ENCODE measurements around the gene AIG1.
A peak's percentile ranks its signal among the peaks of the same experiment; 100 is the strongest.
"Not testable (repeated sequence)": the region's sequence is repeated elsewhere in the genome, so short reads cannot be mapped to it uniquely, and the experiment has no call there.

AIG1 gene, protein sequence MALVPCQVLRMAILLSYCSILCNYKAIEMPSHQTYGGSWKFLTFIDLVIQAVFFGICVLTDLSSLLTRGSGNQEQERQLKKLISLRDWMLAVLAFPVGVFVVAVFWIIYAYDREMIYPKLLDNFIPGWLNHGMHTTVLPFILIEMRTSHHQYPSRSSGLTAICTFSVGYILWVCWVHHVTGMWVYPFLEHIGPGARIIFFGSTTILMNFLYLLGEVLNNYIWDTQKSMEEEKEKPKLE

DNA sequence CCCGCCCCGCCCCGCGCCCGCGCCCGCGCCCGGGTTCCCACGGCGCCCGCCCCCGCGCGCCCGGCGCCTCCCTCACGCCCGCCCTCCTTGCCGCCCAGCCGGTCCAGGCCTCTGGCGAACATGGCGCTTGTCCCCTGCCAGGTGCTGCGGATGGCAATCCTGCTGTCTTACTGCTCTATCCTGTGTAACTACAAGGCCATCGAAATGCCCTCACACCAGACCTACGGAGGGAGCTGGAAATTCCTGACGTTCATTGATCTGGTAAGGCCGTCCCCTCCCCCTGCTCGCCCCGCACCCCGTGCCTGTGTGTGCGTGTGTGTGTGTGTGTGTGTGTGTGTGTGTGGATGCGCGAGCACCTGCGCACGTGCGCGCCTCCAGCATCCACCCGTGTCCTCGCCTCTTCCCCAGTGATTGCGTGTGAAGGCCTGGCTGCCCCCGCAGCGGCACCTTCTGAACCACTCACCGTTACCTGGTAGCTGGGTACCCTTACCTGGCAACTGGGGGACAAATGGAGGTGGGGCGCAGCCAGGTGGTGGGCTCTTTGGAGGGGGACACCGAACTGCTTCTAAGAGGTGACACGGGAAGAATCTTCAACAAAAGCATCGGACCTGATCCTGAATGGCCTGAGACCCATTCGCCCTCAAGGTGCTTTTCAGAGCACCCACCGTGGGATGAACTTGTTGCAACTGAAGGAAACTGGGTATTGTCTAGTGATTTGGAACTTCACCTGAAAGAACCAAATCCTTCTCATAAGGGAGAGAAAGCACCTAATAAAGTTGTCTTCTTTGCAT lies at the start of gene AIG1:
AIG1 (plus strand) TSS at position 84 of the 791 bp plus-strand sequence; CDS start at position 121, 37 bp downstream.
- DNase-seq = peak; percentile 54

DNA sequence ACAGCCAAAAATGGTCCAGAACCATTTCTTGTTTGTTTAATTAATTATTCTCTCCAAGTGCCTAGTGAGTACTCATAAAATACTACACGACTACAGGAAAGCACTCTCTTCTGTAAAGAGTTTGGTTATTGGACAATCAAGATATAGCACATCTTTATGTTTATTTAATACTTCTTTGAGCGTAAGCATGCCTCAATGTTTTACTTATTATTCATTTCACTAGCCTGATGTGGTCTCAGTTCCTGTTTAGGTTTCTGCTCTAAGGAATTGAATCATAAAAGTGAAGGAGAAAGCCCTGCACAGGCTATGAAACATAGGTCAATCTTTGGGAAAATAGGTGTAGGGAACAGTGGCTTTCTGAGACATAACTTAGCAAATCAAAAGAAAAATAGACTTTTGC lies 45.9 kb upstream of the AIG1 start:
- DNase-seq = no peak

DNA sequence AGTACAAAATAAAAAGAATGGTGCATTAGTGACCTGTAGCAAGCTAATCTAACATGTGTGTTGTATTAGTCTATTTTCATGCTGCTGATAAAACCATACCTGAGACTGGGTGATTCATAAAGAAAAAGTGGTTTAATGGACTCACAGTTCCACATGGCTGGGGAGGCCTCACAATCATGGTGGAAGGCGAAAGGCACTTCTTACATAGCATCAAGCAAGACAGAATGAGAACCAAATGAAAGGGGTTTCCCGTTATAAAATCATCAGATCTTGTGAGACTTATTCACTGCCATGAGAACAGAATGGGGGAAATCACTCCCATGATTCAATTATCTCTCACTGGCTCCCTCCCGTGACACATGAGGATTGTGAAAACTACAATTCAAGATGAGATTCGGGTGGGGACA lies 45.4 kb upstream of the AIG1 start:
- DNase-seq = no peak

DNA sequence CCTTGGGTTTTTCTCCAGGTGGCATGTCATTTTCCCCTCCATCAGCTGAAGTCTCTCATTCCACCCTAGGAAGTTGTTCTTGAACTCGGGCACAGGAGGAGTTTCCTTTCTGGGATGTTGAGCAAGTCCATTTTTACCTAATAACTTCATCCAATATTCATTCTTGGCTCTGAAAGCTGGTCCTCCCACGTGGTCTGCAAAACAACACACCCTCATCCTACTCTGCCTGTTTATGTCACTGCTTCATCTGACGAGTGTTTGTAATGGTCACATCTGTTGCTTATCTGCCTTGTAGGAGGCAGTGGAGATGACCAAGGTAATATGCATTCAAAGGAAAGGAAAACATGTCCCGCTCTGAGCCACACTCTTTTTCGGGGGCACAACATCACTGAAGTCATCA lies 41.7 kb upstream of the AIG1 start:
- DNase-seq = no peak

DNA sequence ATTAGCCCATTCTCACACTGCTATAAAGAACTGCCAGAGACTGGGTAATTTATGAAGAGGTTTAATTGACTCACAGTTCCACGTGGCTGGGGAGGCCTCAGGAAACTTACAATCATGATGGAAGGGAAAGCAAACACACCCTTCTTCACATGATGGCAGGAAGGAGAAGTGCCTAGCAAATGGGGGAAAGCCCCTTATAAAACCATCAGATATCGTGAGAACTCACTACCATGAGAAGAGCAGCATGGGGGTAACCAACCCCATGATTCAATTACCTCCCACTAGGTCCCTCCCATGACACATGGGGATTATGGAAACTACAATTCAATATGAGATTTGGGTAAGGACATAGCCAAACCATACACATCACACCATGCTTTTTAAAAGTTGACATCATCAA lies 39.8 kb upstream of the AIG1 start:
- DNase-seq = not testable (repeated sequence)

DNA sequence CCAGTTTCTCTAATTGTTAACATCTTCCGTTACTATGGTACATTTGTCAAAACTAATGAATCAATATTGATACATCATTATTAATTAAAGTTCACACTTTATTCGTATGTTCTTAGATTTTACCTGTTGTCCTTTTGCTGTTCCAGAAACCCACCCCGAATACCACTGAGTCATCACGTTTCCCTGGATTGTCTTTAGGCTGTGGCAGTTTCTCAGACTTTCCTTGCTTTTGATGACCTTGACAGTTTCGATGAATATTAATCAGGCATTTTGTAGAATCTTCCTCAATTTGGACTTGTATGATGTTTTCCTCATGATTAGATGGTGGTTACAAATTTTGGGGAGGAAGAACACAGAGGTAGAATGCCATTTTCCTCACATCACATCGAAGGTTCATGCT lies 39.1 kb upstream of the AIG1 start:
- DNase-seq = no peak

DNA sequence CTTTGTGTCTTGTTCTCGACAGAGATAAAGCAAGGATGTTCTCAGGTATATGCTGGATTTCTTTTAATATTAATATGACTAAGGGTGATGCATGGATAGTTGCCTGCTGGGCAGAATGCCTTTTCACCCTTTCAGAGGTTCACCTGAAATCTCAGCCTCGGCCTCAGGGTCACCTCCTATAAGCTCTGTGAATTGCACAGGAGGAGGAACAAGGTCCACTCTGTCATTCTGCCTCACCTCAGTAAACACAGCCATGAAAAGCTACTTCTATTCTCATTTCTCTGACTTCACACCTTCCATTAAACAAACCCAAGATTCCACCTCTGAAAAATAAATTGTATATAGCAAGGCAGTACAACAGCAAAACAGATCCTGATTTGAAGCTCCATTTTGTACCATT lies 38.1 kb upstream of the AIG1 start:
- DNase-seq = no peak

DNA sequence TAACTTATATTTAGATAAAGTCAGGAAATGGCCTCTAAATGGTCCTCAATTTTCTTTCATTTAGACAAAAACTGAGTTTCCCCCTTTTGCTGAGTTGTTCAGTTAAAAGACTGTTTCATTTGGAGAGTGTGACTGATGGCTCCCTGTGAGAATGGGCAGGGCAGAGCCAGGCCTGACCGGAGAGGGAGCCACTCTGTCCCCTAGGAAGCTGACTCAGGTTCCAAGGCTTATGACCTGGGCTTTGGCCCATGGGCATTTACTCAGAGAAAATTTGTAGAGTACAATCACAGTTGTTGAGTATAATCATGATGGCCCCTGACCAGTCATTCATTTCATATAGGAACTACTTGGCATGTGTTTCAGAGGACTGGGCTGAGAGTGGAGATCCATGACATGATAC lies 37.0 kb upstream of the AIG1 start:
- DNase-seq = no peak

DNA sequence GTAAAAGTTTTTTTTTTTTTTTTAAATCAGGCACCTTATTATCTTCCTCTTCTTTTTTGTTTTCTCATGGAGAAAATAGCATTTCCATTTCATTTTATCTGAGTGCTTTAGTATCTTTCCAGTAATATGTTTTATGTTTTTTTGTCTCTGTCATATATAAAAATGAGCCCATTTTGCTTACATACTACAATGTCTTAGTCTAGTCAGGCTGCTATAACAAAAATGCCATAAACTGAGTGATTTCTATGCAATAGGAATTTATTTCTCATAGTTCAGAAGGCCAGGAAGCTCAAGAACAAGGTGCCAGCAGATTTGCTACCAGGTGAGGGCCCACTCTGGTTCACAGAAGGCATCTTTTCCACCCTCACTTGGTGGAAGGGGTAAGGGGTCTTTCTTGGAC lies 35.7 kb upstream of the AIG1 start:
- no peak for DNase-seq

DNA sequence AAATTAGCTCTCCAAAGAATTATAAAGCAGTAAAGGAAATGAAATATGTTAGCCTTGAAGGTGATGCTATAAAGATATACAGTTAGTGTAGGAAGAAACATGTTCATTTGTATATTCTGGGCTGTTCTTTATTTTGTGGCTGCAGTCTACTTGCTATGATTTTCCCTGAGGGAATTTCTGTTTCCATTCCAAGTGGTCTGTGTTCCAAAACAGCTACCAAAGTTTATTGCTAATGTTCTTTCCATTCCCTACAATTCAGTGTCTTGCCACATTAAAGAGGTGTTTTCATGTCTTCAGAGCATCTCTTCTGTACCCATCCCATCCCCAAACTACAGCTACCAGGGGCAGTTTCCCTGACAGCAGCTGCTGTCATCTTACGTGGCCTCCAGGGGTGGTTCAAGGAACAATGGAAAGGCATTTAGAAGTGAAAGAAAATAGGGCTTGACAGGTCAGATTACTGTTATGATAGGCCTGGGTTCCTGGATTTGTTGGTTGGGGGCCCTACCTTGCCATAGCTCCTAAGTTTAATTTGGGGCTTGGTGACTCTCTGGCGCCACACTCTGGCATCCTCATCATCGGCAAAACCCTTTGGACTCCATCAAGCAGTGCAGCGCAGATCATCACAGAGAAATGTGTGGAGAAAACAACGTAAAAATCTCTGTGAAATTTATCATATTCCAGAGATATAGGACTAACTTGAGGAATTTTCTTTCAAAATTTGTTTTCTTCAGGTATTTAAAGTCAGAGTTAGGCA lies 33.8 kb upstream of the AIG1 start:
- peak; percentile 40 for DNase-seq

DNA sequence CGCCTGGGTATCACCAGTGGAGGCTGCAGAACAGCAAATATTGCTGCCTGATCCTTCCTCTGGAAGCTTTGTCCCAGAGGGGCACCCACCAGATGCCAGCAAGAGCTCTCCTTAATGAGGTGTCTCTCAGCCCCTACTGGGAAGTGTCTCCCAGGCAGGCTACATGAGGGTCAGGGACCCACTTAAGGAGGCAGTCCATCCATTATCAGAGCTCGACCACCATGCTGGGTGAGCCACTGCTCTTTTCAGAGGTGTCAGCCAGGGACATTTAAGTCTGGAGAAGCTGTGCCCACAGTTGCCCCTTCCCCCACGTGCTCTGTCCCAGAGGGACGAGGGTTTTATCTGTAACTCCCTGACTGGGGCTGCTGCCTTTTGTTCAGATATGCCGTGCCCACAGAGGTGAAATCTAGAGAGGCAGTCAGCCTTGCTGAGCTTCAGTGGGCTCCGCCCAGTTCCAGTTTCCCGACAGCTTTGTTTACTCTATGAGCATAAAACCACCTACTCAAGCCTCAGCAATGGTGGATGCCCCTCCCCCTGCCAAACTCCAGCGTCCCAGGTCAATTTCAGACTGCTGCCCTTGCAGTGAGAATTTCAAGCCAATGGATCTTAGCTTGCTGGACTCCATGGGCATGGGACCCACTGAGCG lies 25.9 kb upstream of the AIG1 start:
- DNase-seq = no peak

DNA sequence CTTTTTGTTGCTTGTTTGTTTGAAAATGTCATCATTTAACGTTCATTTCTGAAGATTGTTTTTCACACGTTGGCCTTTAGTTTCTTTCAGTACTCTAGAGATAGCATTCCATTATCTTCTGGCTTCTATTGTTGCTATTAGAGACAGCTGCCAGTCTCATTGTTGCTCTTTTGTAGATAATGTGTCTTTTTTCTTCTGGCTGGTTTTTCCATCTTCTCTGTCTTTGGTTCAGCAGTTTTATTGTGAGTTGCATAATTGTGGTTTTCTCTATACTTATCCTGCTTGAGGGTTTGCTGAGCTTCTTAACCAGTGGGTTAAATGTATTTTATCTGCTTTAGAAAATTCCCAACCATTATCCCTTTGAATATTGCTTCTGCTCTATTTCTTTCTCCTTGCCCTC lies 23.2 kb upstream of the AIG1 start:
- DNase-seq = no peak

DNA sequence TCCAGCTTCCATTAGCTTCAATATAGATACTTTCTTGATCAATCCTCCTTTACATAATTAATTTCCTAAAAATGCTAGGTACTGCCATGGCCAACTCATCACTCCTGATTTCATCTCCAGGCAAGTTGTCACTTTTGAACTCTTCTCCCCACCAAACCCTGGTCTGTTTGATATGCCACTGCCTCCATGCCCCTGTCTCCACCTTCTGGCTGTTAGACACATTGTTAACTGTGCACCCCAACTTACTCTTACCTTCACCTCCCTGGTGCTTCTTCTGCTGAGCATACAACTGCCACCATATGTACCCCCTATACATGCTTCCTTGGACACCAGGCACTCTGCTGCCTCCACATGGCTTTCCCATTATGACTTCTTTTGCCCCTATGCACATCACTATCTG lies 21.9 kb upstream of the AIG1 start:
- DNase-seq = no peak

DNA sequence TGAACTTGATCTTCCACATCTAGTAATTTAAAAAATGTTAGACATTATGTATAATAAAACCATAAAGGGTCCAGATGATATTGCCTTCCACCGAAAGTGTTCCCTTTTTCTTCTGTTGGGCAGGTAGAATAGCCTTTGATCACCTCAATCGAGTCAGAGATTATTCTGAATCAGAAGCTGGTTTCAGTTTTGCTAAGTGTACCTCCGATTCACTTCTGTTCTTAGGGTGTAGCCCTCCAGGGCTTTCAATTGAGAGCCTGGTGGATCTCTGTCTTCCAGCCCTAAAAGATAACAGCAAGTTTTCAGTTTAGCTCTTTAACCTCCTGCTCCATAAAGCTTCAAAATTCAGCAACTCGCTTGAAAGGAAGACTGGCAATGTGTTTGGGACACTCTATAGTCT lies 21.1 kb upstream of the AIG1 start:
- DNase-seq = no peak

DNA sequence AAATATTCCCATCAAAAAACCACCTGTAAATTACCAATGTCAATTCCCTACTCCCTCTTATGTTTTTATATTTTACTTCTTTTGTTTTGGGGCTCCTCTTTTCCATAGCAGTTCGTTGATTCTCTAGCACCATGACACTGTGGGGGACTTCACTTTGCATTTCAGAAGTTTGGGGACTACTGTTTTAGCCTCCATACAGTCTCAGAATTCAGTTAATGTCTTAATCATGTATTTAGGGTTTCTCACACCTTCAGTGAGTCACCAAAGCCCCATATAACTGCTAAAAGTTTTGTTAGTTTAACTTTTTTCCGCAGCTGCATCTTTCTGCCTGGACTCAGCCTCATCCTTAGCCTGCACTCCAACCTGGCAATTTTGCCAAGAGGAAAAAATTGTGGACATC lies 20.7 kb upstream of the AIG1 start:
- no peak for DNase-seq

DNA sequence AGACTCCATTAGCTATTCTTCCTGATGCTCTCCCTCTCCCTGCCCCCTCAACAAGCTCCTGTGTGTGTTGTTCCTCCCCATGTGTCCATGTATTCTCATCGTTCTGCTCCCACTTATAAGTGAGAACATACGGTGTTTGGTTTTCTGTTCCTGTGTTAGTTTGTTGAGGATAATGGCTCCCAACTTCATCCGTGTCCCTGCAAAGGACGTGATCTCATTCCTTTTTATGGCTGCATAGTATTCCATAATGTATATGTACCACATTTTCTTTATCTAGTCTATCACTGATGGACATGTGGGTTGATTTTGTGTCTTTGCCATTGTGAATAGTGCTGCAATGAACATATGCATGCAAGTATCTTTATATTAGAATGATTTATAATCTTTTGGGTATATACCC lies 16.3 kb upstream of the AIG1 start:
- not testable (repeated sequence) for DNase-seq

DNA sequence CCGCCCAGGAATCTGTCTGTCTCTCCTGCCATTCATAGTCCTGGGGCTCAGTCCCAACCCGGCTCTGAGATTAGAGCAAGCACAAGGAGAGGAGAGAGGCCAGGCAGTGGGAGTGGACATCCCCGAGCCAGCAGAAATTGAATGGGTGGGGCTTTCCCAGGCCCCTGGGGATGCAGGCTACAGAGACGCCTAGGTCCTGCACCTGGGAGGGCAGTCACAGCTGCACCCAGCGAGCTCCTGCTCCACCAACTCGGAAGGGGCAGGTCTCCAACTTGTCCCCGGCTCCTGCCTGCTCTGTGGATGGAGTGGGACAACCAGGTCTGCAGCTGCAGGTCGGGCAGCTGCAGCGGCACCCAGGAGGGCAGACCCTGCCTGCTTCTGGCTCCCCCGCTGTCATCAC lies 11.1 kb upstream of the AIG1 start:
- no peak for DNase-seq

DNA sequence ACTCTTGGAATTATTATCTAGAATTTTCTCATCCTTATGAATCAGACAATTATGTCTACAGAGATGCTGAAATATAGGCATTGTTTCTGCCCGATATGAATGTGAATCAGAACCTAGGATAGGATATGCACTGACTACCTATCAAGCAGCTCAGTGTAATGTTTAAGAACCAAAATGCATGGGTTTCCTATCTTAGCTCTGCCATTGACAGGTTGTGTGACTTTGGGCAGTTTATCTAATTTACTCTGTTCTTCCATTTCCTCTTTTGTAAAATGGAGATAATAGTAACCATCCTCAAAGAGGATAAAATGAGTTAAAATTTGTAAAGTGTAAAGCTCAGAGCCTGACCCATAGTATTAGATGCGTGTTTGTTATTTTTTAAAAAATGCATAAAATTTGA lies 10.2 kb upstream of the AIG1 start:
- no peak for DNase-seq

DNA sequence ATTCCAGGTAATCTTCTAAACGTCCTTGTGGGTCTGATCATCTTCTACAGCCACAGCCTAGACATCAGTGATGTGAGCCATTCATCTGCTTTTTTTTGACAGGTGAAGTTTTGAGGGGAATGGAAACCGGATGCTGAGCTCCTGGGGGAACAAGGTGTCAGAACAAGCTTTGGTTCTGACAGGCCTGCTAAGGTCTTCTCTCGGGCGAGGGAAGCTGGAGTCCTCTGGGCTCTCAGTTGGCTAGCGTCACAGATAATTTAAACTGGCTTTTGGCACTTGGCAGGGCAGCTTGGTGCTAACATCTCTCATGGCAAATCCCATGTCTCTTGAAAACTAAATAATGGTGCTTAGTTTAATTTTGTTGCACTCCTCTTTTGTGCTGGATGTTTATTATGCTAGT lies 8.4 kb upstream of the AIG1 start:
- no peak for DNase-seq

DNA sequence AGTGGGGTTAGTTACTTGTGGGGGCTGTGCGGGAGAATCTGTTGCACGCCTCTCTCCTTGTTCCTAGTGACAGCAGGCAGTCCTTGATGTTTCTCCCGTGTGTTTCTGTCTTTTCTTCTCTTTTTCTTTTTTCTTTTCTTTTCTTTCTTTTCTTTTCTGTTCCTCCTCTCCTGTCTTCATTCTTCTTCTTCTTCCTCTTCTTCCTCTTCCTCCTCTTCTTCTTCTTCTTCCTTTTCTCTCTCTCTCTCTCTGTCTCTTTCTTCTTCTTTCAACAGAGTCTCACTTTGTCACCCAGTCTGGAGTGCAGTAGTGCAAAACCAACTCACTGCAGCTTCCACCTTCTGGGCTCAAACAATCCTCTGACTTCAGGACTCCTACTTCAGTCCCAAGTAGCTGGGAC lies 6.8 kb upstream of the AIG1 start:
- no peak for DNase-seq

DNA sequence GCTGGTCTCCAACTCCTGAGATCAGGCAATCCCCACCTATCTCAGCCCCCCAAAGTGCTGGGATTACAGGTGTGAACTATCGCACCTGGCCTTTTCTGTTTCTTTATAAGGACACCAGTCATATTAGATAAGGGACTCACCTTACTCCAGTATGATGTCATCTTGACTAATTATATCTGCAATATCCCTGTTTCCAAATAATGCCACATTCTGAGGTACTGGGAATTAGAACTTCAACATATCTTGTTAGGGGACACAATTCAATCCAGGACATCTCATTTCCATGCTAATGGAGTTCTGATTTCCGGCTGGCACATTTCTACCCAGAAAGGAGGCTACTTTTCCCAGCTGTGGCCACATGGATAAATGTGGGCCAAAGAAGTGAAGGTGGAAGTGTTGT lies 6.4 kb upstream of the AIG1 start:
- DNase-seq = no peak

DNA sequence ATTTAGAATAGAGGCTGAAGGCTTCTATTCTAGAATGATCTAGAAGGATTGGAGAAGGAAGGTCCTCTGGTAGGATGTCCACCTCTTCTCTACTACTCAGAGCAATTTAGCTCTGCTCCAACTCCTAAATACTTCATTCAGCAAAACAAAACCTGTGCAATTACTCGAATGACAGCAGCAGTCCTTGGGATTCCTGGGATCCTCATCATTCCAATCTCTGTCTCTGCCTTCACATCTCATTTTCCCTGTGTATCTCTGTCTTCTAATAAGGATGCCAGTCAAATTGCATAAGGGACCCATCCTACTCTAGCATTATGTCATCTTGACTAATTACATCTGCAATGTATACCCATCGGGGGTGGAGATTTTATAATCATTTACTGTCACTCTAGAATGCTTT lies 5.5 kb upstream of the AIG1 start:
- no peak for DNase-seq

DNA sequence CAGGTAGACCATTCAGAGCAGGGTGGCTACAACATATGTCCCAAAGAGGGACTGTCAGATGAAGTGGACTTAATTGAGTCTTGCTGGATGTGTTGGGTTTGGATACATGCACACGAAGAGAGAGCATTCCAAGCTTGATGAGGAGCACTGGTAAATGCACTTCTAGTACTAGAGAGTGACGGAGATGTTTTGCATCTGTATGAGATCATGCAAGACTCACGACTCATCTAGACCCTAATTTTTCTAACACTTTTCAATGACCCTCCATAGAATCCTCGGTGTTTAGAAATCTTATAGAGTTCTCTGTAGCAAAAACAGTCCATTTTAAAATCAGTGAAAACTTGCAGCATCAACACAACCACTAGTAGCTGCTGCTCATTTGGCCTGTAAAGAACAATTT lies 4.8 kb upstream of the AIG1 start:
- no peak for DNase-seq

DNA sequence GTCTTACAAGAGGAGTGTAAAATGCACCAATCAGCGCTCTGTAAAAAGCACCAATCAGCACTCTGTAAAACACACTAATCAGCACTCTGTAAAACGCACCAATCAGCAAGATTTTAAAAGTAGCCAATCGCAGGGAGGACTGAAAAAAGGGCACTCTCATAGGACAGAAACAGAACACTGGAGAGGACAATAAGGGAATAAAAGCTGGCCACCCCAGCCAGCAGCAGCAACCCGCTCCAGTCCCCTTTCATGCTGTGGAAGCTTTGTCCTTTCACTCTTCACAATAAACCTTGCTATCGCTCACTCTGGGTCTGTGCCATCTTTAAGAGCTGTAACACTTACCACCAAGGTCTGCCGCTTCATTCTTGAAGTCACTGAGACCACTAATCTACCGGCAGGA lies 1.7 kb upstream of the AIG1 start:
- no peak for DNase-seq

All from CD4-positive, alpha-beta T cell treated with Interleukin-4 for 4 hours (primary cell).